Epithelial cell of proximal tubule (primary cell): ENCODE results near the gene POU4F3. TPM values are rescaled to one million over a fixed set of nuclear protein-coding genes. Genes with fewer than 3 reads are reported as not detected.

Source experiments
- DNase-seq: peaks from one replicate; pipeline ENCODE4 v3.0.0-alpha.2; 2011; ENCODE audit warnings: low read depth
- H3K4me3 ChIP-seq: 2 replicates; pipeline ENCODE4 v1.5.1; 2011; ENCODE audit warnings: low read depth, mild to moderate bottlenecking, low read length
- total RNA-seq: library from RNA; depleted of rRNA; stranded (reverse); fragments of >200 nt; gene quantifications from 2 replicates; pipeline ENCODE4 v1.2.3, GENCODE V29; 2015
- TF ChIP-seq, protein P1 (sequence below): conservative IDR thresholded peaks from 2 replicates; pipeline ENCODE4 v1.5.1; 2012; ENCODE audit warnings: low read depth, mild to moderate bottlenecking, low read length

Gene POU4F3
- total RNA-seq, 1 donor from 2014 or later = not detected

DNA sequence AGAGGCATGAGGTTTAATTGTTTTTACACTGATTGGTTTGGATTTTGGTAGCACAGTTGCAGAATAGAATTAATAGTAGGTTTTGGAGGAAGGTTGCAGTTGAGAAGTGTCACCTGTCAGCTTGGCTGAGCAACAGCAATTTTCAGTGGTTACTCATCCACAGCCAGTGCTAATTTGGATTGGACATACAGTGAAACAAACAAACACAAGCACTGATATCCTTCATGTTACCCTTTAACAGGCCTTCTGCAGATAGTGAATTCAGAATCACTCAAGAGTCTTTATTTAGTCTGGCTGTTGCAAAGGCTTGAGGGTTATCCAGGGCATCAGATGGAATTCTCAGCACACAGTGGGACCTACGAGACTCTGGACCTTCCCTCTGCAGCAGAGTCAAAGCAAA is 31.8 kb upstream of the POU4F3 start:
- DNase-seq = no peak
- no peak overlapping the region for H3K4me3 ChIP-seq

DNA sequence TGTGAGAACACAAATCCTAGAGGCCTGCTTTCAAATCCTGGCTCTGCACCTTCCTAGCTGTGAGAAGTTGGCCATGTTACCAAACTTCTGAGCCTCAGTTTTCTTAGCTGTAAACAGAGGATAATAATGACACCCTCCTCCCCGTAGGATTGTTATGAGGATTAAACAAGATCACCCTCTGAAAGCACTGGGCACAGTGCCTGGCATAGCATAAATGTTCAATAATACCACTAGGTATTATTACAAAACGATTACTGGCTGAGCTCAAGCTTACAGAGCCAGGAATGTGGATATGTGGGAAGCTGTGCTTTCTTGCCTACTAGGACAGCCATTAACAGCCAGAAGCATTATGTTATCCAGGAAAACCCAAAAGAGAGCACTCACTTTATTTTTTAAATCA is 30.8 kb upstream of the POU4F3 start:
- TF ChIP-seq, protein P1, sequence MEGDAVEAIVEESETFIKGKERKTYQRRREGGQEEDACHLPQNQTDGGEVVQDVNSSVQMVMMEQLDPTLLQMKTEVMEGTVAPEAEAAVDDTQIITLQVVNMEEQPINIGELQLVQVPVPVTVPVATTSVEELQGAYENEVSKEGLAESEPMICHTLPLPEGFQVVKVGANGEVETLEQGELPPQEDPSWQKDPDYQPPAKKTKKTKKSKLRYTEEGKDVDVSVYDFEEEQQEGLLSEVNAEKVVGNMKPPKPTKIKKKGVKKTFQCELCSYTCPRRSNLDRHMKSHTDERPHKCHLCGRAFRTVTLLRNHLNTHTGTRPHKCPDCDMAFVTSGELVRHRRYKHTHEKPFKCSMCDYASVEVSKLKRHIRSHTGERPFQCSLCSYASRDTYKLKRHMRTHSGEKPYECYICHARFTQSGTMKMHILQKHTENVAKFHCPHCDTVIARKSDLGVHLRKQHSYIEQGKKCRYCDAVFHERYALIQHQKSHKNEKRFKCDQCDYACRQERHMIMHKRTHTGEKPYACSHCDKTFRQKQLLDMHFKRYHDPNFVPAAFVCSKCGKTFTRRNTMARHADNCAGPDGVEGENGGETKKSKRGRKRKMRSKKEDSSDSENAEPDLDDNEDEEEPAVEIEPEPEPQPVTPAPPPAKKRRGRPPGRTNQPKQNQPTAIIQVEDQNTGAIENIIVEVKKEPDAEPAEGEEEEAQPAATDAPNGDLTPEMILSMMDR = no peak
- DNase-seq = no peak
- H3K4me3 ChIP-seq = no peak overlapping the region

More for the DNA sequence above, 31.8 kb upstream of the POU4F3 start:
- TF ChIP-seq, protein P1 = no peak

DNA sequence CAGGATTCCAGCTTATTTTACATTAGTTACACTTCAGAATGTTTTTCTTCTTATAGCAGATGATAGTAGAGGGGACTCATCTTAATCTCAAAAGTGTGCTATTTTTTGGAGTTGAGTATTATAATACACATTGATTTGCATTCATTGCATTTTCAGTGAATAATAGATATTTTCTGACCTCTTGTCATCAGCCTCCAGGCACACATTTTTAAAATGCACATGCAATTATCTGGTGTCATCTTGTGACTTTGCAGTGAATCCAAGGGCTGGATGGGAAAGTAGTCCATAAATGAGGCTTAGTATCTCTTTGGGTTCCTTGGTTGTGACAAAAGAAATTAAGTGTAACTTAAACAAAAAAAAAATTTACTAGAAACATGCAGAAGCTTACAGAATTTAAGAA is 28.1 kb upstream of the POU4F3 start:
- no peak overlapping the region for H3K4me3 ChIP-seq
- DNase-seq = no peak
- TF ChIP-seq, protein P1 = no peak

DNA sequence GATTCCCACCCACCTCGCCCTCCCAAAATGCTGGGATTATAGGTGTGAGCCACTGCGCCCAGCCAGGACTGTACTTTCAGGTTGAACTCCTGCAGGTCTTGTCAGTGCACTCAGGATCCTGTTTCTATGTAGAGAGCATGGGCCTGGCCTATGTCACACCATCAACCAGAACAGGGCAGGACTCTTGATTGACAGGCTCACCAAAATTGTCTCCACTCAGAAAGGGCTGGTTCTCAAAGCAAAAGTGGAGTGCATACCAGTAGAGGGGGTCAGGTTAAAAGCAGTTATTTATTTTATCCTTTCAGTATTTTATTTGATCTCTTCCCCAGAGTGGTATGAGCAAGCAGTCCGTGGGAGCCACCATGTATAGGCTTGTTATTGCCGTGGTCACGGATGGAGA is 27.4 kb upstream of the POU4F3 start:
- H3K4me3 ChIP-seq = no peak overlapping the region
- no peak for DNase-seq
- TF ChIP-seq, protein P1 = no peak

DNA sequence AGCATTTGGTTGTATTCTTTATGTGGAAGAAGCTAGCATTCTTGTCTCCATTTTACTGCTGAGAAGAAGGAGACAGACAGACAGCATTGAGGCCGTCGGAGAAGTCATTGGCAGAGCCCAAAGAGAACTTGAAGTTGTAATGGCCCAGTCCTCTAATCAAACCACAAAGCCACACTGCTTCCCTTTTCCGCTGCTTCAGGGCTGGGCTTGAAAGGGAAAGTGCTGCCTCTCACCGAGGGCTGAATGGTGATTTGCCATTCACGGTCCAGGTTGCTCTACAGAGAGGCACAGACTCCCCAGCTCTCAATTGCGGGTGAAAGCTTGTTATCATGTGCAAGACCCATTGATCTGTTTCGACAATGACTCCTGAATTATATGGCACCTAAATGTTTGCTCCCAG is 25.6 kb upstream of the POU4F3 start:
- no peak for DNase-seq
- TF ChIP-seq, protein P1 = no peak
- H3K4me3 ChIP-seq = no peak overlapping the region

DNA sequence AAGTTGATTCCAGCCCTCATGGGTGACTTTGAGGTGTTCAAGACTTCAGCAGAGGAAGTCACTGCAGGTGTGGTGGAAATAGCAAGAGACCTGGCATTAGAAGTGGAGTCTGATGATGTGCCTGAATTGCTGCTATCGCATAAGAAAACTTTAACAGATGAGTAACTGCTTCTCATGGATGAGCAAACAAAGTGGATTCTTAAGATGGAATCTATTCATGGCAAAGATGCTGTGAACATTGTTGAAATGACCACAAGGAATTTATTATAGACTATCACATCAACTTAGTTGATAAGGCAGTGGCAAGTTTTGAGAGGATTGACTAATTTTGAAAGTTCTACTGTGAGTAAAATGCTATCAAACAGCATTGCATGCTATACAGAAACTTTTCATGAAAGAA is 17.1 kb upstream of the POU4F3 start:
- DNase-seq = no peak
- TF ChIP-seq, protein P1 = no peak
- no peak overlapping the region for H3K4me3 ChIP-seq

DNA sequence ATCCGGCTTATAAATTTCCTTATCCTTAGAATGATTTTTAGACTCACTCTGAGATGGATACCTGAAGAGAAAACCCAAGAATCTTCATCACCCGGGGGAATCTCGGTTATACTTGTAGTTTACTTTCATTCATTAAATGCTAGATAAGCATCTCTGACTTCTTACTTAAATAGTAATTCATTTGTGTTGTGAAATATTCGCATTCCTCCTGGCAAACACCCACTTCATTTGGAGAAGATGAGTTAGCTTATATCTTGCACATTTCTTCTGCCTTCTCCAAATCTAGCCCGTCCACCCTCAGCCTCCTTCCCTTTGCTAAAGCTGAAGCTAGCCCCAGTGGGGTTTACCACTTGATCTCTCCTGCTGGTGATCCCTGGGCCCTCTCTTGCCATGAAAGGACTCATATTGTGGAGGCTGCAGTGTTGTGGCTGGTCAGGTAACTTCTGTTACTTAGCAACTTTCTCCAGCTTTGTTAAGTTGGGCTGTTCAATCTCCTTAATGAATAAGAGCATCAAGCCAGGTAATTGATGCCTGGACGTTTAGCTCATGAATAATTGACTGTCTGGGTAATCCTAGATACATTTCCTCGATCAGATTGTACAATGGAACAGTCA is 11.3 kb upstream of the POU4F3 start:
- no peak for DNase-seq
- TF ChIP-seq, protein P1 = no peak
- H3K4me3 ChIP-seq = no peak overlapping the region
